CD1c-positive myeloid dendritic cell (primary cell): Measurements from ENCODE around the gene RBM33.

ENCODE experiments used
- DNase-seq: peaks from one replicate; pipeline ENCODE4 v3.0.0-alpha.2; 2016; ENCODE audit errors: extremely low spot score

Gene RBM33

DNA sequence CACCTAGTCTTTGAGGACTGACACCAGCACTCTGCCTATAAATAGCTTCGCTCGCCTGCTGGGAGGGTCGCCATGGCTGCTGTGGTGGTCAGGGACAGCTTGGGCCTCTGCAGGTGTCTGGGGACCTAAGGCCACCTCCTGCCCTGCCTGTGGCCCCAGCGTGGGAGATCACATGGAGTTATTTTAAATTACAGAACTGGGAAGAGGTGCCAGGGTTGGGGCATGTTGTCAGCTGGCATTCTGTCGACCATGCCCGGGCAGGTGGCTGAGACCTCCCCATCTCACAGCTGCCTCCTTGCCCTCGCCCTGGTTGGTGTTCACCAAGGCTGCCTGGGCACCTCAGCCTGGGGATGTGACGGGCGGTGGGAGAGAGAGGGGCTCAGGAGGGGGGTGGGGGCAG lies 149.7 kb downstream of the RBM33 start:
- no peak for DNase-seq

DNA sequence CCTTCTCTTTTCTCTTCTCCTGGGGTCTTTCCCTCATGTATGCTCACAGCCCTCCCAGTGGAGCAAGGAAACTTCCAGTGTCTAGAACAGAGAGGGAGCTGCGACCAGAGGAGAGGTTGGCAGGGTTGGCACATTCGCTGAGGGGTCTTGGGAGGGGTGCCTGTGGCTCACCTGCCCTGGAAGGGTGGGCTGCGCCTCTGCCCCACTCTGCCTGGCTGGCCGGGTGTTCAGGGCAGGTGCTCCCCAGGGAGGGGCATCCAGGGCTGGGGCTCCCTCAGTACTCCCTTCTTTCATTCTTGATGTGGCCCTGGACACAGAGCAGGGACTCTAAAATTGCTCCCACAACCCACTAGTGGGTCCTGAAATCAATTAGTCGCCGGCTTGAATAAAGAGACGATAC lies 150.9 kb downstream of the RBM33 start:
- no peak for DNase-seq

DNA sequence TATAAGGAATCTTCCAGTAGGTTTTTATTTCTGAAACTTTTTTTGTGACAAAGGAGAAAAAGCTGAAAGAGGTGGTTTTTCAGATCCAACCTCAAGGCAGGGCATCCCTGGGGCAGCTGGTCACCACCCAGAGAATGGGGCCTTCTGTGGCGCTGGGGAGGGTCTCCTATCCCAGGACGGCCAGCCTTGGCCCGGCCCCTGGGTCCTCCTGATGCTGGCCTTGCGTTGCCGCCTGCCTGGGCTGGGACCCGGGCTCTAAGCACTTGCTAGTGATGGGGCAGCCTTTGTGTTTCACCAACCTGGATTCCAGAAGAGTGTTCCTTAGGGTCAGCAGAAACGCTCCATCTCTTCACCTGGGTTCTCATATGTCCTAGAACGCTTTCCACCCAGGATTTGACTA lies 151.5 kb downstream of the RBM33 start:
- DNase-seq, result no peak

DNA sequence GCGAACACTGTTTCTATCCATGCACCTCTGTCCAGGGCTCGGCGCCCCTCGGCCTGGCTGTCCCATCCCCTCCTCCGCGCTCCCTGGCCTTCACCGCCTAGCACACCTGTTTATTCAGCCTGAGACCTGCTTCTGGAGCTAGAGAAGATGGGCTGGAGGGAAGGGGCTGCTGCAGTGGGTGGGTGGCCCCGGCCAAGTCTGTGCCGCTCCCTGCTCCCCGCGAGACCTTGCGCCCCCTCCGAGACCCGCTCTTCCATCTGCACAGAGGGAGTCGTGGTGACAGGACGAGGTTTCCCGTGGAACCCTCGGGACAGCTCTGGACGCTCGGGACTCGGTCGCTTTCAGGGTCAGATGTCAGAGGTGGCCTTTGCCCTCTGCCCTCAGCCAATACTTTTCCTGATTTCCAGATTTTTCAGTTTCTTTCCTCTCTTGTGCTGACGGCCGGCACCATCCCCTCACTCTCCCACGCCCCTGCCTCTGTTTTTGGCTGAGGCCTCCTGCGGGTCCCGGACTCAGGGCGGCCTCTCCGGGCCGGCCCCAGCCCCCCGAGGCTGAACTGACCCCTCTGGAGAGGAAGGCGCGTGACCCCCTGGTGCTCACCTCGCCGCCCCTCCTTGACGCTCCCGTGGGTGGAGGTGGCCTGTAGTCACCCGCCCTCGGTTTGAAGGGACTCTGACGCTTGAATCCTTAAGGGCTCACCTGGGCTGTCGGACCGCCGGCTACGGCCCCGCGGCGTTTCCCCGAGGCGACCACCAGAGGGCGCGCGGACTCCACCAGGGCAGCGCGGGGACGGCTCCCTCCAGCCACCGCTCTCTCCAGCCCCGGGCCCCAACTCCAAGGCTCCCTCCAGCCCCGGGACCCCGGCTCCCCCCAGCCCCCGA lies 152.2 kb downstream of the RBM33 start:
- DNase-seq, result peak; percentile 43

DNA sequence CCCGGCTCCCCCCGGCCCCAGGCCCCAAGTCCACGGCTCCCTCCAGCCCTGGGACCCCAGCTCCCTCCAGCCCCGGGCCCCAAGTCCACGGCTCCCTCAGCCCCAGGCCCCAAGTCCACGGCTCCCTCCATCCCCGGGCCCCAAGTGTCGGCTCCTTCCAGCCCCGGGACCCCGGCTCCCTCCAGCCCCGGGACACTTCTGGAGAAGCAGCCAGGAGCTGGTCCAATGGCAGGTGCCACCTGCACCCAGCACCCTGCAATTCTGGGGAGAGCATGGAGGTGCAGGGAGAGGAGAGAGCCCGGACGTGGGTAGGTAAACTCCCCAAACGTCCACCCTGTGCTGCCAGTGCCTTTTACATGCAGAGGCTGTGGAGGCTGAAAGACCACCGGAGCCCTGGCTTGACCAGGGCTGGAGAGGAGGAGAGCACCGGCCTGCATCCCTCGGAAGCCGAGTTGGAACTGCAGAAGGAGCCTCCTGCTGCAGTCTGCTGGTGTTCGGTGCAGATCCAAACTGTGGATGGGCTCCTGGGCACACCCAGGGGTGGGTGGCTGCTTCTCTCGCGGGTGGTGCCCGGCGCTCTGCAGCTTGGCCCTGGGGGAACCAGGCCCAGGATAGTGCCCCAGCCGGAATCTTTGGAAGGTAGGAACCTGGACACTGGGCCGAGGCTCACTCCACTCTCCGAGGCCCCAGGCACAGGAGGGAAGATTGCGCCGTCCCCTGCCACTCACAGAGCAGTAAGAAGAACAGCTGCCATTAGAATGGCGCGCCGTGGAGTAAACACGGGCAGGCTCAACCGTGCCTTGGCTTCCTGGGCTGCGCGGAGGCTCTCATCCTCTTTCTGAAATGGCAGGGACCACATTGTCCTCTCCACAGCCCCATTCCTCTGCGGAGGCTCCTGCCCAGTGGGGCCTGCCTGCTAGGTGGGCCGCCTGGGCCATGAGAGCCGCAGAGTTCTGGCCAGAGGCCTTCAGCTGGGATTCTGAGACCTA lies 153.1 kb downstream of the RBM33 start:
- DNase-seq, result no peak

DNA sequence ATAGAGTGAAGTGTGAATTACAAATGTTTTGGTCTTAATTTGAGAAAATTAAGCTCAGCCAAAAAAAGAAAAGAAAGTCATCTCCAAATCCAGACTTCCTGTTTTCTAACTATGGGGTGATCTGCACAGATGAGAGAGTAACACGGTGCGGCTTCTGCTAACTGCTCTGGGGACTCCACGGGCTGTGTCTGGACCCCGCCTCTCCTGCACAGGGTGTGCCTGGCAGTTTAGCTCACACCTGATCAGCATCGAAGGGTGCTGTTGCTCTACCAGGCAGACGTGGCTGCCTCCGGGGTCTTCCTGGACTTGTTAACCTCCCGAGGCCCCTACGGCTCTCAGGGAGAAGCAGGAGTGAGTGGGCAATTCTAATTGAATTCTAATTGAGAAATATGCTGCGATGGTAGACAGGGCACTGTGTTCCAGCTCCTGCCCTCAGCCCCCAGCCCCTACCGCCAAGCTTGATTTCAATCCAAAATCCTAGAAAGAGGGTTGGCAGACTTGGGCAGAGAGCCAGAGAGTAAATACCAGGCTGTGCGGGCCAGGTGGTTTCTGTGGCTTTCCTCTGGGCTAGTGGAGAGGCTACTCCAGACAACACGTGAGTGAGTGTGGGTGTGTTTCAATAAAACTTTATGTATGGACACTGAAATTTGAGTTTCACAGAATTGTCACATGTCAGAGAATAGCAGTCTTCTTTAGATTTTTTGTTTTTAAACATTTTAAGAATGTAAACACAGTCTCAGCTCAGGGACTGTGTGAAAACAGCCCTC lies 154.4 kb downstream of the RBM33 start:
- no peak for DNase-seq

DNA sequence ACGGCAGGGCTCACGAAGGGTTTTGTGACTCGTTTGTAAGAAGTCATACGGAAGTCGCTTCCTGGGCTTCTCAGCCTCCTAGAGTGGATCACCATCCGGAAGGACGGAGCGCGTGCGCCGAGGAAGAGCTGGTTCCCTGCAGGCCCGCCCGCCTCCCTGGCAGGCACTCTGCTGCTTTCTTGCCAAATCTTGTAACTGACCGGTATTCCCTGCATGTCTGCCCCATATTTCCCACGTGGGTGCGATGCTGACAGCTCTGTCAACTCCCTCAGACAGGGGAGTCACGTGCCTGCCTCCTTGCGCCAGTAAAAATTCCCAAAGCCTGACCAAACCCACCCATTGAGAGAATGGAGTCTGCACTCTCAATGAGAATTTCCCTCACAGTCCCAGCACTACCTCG lies 155.1 kb downstream of the RBM33 start:
- no peak for DNase-seq

DNA sequence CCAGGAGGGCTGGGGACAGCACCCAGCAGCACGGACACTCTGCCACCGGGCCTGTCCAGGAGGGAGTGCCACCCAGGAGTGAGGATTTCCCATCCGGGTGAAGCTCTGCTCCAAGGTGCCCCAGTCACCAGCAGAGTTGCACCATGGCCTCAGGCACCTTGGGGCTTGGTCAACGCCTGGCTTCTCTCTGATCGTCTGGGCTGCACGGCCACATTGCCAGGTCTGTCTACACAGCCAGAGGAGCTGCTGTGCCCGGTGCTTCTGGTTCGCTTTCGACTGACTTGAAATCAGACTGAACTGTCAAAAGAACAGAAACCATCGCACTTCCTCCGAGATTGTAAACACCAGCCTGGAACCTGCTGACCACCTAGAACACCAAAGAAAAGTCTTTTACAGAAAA lies 155.8 kb downstream of the RBM33 start:
- DNase-seq, result no peak

DNA sequence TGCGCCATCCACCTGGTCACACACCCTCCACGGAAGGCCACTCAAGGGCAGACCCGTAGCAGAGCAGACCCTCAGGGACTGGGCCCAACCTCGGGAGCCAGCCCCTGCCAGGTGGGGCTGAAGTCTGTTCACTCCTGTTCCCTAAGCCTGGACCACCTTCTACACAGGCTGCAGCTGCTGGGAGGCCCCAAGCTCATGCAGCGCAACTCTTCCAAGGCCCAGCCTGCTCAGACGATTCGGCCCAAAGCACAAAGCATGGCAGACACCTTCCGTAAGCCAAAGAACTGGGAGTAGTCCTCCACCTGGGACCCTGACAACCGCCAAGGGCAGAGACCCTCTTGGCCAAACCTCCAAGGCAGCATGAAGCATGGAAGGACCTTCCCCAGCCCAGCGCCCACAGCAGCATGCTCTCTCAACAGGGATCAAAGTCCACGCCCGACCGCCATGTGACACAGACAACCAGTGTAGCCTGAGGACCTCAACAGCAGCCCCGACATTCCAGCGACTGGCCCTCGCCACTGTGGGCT lies 156.3 kb downstream of the RBM33 start:
- DNase-seq, result no peak

DNA sequence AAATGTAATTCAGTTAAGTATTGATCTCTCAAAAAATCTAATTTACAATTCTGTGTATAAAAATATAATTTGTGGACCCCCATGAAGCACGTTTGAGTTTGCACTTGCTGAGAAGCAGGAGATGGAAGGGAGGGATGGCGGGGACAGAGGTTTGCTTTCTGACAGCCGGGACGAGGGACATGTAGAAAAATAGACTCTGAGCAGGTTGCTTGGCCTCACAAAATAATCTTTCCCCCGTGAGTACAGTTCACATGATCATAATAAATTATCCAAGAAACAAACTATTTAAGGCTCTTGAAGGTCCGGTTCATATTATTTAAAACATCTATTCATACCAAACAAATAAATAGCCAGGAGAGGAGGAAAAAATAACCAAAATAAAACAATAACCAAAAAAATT lies 157.8 kb downstream of the RBM33 start:
- DNase-seq, result no peak

DNA sequence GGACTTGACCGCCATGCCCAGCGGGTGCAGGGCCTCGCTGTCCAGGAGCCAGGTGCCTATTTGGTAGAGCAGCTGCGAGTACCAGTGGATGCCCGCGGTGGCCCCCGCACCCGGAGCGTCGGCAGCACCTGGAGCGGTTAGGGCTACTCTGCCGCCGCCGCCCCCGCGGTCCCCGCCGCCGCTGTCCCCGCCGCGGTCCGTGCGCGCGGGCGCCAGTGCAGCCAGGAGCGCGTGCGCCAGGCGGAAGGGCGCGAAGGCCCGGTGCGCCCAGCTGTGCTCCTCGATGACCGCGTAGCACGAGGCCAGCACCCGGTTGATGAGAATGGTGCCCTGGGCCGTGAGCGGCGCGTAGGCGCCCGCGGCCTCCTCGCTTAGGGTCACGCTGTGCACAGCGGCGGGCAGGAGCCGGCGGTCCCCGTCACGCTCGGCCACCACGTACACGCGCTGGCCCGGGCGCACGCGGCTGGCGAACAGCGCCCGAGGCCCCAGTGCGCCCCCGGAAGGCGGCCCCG lies 158.5 kb downstream of the RBM33 start:
- no peak for DNase-seq

DNA sequence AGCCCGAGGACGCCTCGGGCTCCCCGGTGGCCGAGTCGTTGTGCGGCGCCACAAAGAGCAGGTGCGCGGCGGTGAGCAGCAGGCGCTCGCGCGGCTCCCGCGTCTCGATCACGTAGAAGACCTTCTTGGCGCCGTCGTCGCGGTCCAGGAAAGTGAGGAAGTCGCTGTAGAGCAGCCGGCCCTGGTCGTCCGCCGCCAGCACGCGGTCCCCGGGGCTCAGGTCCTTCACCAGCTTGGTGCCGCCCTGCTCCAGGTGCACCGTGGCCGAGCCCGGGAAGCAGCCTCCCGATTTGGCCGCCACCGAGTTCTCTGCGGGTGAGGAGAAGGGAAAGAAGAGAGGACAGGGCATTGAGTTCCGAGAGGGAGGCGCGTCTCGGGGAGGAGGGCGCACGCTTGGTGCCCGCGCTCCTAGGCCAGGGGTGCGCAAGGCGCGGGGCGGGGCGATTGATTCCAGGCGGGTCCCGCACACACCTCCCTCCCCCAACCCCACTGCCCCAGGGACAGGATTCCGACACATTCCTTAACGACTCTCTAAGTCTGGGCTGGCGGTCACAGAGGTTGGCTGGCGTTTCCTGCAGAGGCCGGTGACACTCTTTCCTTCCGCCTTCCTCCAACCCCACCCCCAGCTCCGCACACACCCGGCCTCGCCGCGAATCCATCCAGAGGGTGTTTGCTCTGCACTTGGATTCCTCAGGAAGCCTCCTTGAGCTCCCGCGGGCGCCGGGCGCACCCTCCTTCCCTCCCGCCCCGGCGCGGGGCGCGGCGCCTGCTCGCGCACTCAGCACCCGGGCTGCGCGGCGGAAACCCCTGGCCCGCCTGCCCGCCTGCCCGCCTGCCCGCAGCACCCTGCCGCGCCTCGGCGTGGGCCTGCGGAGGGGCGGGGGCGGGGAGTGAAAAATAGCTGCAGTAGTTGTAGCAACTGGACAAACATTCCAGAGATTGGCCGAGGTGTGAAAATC lies 159.2 kb downstream of the RBM33 start:
- no peak for DNase-seq

DNA sequence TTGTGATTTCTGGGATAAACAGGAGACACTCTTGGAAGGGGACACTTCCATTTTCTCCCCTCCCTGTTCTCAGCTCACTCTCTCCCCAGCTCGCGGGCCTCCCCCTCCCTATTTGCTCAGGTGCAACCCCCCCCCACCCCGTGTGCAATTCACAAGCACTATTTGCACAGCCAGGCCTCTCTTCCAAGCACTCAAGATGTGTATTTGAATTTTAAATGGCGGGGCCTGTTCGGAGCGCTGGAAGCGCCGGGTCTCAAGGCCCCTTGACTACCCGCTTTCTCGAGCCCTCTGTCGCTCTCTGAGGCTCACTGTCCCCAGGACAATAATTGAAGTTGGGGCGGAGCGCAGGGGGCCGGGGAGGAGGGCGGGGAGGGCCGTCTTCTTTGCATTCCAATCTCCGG lies 160.0 kb downstream of the RBM33 start:
- DNase-seq, result no peak

DNA sequence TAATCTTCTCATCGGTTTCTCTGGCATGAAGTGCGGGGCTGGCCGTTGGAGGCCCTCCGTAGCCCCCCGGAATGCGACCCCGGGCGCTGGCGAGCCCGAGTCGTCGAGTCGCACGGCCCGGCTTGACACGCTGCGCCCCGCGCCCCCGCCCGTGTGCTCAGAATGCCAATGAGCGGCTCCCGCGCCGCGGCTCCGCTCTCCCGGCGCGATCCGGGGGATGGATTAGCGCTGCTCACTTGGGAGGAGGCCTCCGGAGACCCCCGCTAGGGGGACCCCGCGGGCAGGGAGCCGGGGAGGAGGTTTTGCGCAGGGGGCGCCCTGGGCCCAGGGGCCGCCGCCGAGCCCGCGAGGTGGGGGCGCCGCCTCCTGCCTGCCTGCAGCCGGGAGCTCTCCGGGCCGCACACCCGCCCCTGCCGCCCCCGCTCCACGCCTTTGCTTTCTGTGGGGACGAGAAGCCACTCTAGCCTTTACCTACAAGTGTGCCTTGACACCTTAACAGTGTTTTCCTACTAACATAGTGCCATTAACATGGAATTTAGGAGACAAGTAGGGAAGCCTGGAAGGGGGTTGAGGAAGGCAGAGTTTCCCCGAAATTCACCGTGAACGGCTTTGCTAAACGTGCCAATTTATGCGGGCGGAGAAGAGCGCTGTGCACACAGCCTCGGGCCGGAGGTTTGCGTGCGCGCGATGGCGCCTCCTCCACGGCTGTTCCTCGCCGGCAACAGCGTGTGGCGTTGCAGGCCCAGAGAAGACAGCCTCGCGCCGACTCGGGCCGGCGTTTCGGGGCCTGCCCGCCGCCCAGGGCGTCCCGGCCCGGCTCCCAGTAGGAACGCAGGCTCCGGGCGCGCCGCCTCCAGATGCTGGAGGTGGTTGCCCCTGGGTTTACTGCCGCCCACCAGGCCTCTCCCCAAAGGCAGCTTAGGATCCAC lies 160.7 kb downstream of the RBM33 start:
- DNase-seq, result peak; percentile 26

DNA sequence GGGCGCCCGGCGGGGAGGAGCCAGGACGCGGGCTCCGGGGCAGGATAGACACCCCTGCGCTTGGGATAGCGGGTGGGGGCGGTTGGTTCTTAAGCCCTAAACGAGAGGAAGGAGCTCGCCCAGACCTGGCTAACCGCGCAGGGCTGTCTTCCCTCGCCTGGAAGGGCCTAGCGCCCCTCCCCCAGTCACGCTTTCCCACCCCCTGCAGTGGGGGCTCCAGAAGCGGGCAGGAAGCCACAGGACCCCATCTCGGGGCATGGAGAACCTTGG lies 161.3 kb downstream of the RBM33 start:
- no peak for DNase-seq

DNA sequence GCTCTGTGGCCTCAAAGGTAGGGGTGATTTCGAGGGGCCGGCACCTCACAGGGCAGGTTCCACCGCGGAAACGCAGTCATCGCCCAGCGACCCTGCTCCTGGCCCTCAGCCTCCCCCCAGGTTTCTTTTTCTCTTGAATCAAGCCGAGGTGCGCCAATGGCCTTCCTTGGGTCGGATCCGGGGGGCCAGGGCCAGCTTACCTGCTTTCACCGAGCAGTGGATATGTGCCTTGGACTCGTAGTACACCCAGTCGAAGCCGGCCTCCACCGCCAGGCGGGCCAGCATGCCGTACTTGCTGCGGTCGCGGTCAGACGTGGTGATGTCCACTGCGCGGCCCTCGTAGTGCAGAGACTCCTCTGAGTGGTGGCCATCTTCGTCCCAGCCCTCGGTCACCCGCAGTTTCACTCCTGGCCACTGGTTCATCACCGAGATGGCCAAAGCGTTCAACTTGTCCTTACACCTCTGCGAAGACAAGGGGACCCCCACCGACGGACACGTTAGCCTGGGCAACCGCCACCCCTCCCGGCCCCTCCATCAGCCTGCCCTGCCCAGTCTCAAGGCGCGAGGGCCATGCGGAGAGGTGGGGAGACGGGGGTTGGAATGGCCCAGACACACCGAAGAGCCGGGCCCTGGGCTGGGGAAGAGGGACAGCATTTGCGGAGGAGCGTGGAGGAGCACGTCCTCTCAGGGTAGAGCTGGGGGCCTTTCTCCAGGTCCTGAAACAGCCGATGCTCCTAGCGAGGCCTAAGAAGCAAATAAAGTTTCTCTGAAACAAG lies 161.8 kb downstream of the RBM33 start:
- no peak for DNase-seq

DNA sequence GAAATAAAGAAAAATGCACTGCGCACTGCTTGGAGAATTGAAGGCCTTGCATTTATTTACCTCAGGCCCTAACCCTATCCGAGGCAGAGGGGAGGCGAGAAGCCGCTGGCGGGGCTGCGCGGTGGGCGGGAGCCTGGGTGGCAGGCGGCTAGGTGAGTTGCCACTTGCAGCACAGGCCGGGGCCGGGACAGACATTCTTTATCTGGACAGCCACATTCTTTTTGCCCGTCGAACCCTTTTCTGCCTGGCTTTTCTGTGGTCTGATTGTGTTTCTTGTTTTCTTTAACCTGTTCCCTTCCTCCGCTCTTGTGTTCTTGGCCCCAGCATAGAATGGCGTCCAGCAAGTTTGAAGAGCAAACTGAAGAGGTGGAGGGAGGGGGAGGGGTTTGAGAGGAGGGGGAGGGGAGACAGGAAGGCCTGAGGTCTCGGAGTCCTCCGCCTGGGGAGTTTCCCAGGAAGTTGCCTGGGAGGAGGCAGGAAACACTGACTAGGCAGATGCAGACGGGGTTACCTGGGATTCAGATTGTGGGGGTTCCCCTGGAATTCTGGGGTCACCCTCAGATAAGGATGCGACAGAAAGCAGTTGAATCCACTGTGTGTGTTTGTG lies 162.7 kb downstream of the RBM33 start:
- no peak for DNase-seq
